ENCODE data around the gene C1orf174.

C1orf174 gene

GRCh38 chr1:3898475-3898735, 1.7 kb downstream of the C1orf174 start:
- no peak overlapping the region for H2BK5ac ChIP-seq (ENCODE audit: low read depth, low read length, poor library complexity)
- H3K79me1 ChIP-seq (ENCODE audit: low read length), result peaks cover 16% of the 10 kb centered on the region
- no peak overlapping the region for H2BK12ac ChIP-seq (ENCODE audit: low read length)
- no peak overlapping the region for H3K9ac ChIP-seq (ENCODE audit: low read length)
- no peak overlapping the region for H3K27ac ChIP-seq (ENCODE audit: low read depth, low read length)
- peak overlapping the region; percentile 61 for H3K4ac ChIP-seq (ENCODE audit: low read depth, low read length)
- H2AFZ ChIP-seq (ENCODE audit: insufficient read depth, low read length, poor library complexity), result no peak overlapping the region
- H3K36me3 ChIP-seq (ENCODE audit: control insufficient read depth in 1 of 2, insufficient read depth in 2 of 2, low read length in 2 of 2), result peaks cover 11 to 12% of the 10 kb centered on the region in 2 experiments
- H3K23ac ChIP-seq (ENCODE audit: low read length), result no peak overlapping the region
- no peak overlapping the region for H3K4me2 ChIP-seq (ENCODE audit: low read length)
- no peak overlapping the region for H3K4me3 ChIP-seq (ENCODE audit: low read depth, low read length)
- H3K27me3 ChIP-seq (ENCODE audit: insufficient read depth, low read length), result no peaks in the 10 kb centered on the region
- no peak overlapping the region for H4K12ac ChIP-seq (ENCODE audit: low read depth, low read length)
- H3K4me1 ChIP-seq (ENCODE audit: control insufficient read depth in 1 of 2, insufficient read depth in 2 of 2, low read length in 2 of 2), result peaks cover 10 to 15% of the 10 kb centered on the region in 2 experiments
- H3K79me2 ChIP-seq (ENCODE audit: control insufficient read depth, insufficient read depth, low read length, poor library complexity), result peaks cover 17% of the 10 kb centered on the region
- H4K91ac ChIP-seq (ENCODE audit: low read depth, low read length), result no peak overlapping the region
- H2BK120ac ChIP-seq (ENCODE audit: insufficient read depth, low read length, poor library complexity), result no peak overlapping the region
- H2AK5ac ChIP-seq (ENCODE audit: low read length), result no peak overlapping the region
- H3K14ac ChIP-seq (ENCODE audit: low read length), result no peak overlapping the region
- no peak for DNase-seq
- H3K18ac ChIP-seq (ENCODE audit: low read length), result no peak overlapping the region
- no peak overlapping the region for H4K8ac ChIP-seq (ENCODE audit: low read depth, low read length)
- no peaks in the 10 kb centered on the region for H3K9me3 ChIP-seq (ENCODE audit: insufficient read depth, low read depth, low read length)

- H3K79me1 ChIP-seq (ENCODE audit: low read length), result peaks cover 16% of the 10 kb centered on the region
- DNase-seq, result peak; percentile 36 to 65
- H2BK12ac ChIP-seq (ENCODE audit: low read length), result no peak overlapping the region
- H3K36me3 ChIP-seq (ENCODE audit: control insufficient read depth in 1 of 2, insufficient read depth in 2 of 2, low read length in 2 of 2), result peaks cover 16 to 18% of the 10 kb centered on the region in 2 experiments
- H3K79me2 ChIP-seq (ENCODE audit: control insufficient read depth, insufficient read depth, low read length, poor library complexity), result peaks cover 17% of the 10 kb centered on the region
- no peak overlapping the region for H3K4me2 ChIP-seq (ENCODE audit: low read length)
- WGBS (ENCODE audit: extremely low coverage, insufficient coverage, insufficient read length), result no CpG with 5 or more reads among the region's 7 CpGs
- no peaks in the 10 kb centered on the region for H3K9me3 ChIP-seq (ENCODE audit: insufficient read depth, low read depth, low read length)
- H3K23ac ChIP-seq (ENCODE audit: low read length), result no peak overlapping the region
- no peaks in the 10 kb centered on the region for H3K27me3 ChIP-seq (ENCODE audit: insufficient read depth, low read length)
- H4K91ac ChIP-seq (ENCODE audit: low read depth, low read length), result no peak overlapping the region
- H2AK5ac ChIP-seq (ENCODE audit: low read length), result no peak overlapping the region
- no peak overlapping the region for H3K14ac ChIP-seq (ENCODE audit: low read length)
- no peak overlapping the region for H2AFZ ChIP-seq (ENCODE audit: insufficient read depth, low read length, poor library complexity)
- no peak overlapping the region for H3K18ac ChIP-seq (ENCODE audit: low read length)
- no peak overlapping the region for H3K9ac ChIP-seq (ENCODE audit: low read length)
- H3K4ac ChIP-seq (ENCODE audit: low read depth, low read length), result peak overlapping the region; percentile 61
- H3K4me3 ChIP-seq (ENCODE audit: low read depth, low read length), result no peak overlapping the region
- no peak overlapping the region for H4K12ac ChIP-seq (ENCODE audit: low read depth, low read length)
- H2BK120ac ChIP-seq (ENCODE audit: insufficient read depth, low read length, poor library complexity), result no peak overlapping the region
- no peak overlapping the region for H2BK5ac ChIP-seq (ENCODE audit: low read depth, low read length, poor library complexity)
- H4K8ac ChIP-seq (ENCODE audit: low read depth, low read length), result no peak overlapping the region
- peaks cover 10 to 15% of the 10 kb centered on the region in 2 experiments for H3K4me1 ChIP-seq (ENCODE audit: control insufficient read depth in 1 of 2, insufficient read depth in 2 of 2, low read length in 2 of 2)
- H3K27ac ChIP-seq (ENCODE audit: low read depth, low read length), result no peak overlapping the region
These were observed 3.6 kb downstream of the C1orf174 start for GRCh38 chr1:3896396-3897000.

GRCh38 chr1:3895951-3896325, 4.1 kb downstream of the C1orf174 start:
- Histone ChIP-seq H3K23ac (ENCODE audit: low read length) (no peak overlapping the region), H3K27ac (ENCODE audit: low read depth, low read length) (no peak overlapping the region), H3K4me2 (ENCODE audit: low read length) (no peak overlapping the region), H3K79me2 (ENCODE audit: control insufficient read depth, insufficient read depth, low read length, poor library complexity) (peaks cover 16% of the 10 kb centered on the region), H3K18ac (ENCODE audit: low read length) (peak overlapping the region; percentile 11), H3K4ac (ENCODE audit: low read depth, low read length) (peak overlapping the region; percentile 61), H4K91ac (ENCODE audit: low read depth, low read length) (no peak overlapping the region), H2AK5ac (ENCODE audit: low read length) (no peak overlapping the region), H2BK120ac (ENCODE audit: insufficient read depth, low read length, poor library complexity) (no peak overlapping the region), H4K8ac (ENCODE audit: low read depth, low read length) (no peak overlapping the region), H3K4me1 (ENCODE audit: control insufficient read depth in 1 of 2, insufficient read depth in 2 of 2, low read length in 2 of 2) (peaks cover 10 to 15% of the 10 kb centered on the region in 2 experiments), H3K4me3 (ENCODE audit: low read depth, low read length) (no peak overlapping the region), H3K9ac (ENCODE audit: low read length) (no peak overlapping the region), H4K12ac (ENCODE audit: low read depth, low read length) (no peak overlapping the region), H3K36me3 (ENCODE audit: control insufficient read depth in 1 of 2, insufficient read depth in 2 of 2, low read length in 2 of 2) (peaks cover 18 to 23% of the 10 kb centered on the region in 2 experiments), H2AFZ (ENCODE audit: insufficient read depth, low read length, poor library complexity) (no peak overlapping the region), H3K9me3 (ENCODE audit: insufficient read depth, low read depth, low read length) (no peaks in the 10 kb centered on the region), H3K27me3 (ENCODE audit: insufficient read depth, low read length) (no peaks in the 10 kb centered on the region), H2BK5ac (ENCODE audit: low read depth, low read length, poor library complexity) (no peak overlapping the region), H3K79me1 (ENCODE audit: low read length) (peaks cover 14% of the 10 kb centered on the region), H3K14ac (ENCODE audit: low read length) (no peak overlapping the region), H2BK12ac (ENCODE audit: low read length) (no peak overlapping the region)
- DNase-seq, result no peak
- no CpG with 5 or more reads among the region's 4 CpGs for WGBS (ENCODE audit: extremely low coverage, insufficient coverage, insufficient read length)

DNA sequence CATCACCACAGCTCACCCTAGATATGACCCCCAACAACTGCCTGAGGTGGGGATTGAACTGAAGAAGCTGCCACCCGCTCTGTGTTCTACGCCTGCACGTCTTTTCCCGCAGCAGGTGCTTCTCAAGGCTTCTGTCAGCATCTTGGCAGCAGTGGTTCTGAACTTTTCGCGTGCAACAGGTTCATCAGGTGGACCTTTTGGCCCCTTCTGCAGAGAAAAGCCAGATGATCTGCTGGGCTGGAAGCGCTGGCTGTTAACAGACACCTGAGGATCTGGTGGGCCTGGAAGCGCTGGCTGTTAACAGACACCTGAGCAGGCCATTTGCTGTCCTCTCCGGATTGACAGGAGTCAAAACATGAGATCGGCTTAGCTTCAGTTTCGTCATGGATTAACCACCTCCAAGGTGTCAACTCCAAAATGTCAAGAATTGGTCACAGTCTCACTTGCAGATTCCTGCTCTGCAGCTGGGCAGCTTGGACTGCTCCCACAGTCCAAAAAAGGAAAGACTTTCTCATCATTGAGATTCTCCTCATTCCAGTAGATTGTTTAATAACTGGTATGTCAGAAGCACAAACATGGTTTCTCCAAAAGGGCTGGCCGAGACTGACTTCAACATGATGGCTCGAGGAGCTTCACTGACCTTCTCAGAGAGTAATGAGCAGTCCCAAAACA, 4.7 kb downstream of the C1orf174 start:
- Histone ChIP-seq H4K91ac (ENCODE audit: low read depth, low read length) (no peak overlapping the region), H2BK120ac (ENCODE audit: insufficient read depth, low read length, poor library complexity) (no peak overlapping the region), H3K36me3 (ENCODE audit: control insufficient read depth in 1 of 2, insufficient read depth in 2 of 2, low read length in 2 of 2) (peaks cover 22 to 28% of the 10 kb centered on the region in 2 experiments), H2AFZ (ENCODE audit: insufficient read depth, low read length, poor library complexity) (no peak overlapping the region), H3K4me2 (ENCODE audit: low read length) (no peak overlapping the region), H2BK5ac (ENCODE audit: low read depth, low read length, poor library complexity) (no peak overlapping the region), H2AK5ac (ENCODE audit: low read length) (no peak overlapping the region), H3K18ac (ENCODE audit: low read length) (no peak overlapping the region), H3K14ac (ENCODE audit: low read length) (no peak overlapping the region), H3K9me3 (ENCODE audit: insufficient read depth, low read depth, low read length) (no peaks in the 10 kb centered on the region), H2BK12ac (ENCODE audit: low read length) (no peak overlapping the region), H3K4me1 (ENCODE audit: control insufficient read depth in 1 of 2, insufficient read depth in 2 of 2, low read length in 2 of 2) (peaks cover 10 to 15% of the 10 kb centered on the region in 2 experiments), H3K4ac (ENCODE audit: low read depth, low read length) (peak overlapping the region; percentile 38), H4K8ac (ENCODE audit: low read depth, low read length) (no peak overlapping the region), H3K9ac (ENCODE audit: low read length) (no peak overlapping the region), H3K79me2 (ENCODE audit: control insufficient read depth, insufficient read depth, low read length, poor library complexity) (peaks cover 15% of the 10 kb centered on the region), H3K23ac (ENCODE audit: low read length) (no peak overlapping the region), H3K27me3 (ENCODE audit: insufficient read depth, low read length) (no peaks in the 10 kb centered on the region), H4K12ac (ENCODE audit: low read depth, low read length) (no peak overlapping the region), H3K27ac (ENCODE audit: low read depth, low read length) (no peak overlapping the region), H3K4me3 (ENCODE audit: low read depth, low read length) (no peak overlapping the region), H3K79me1 (ENCODE audit: low read length) (peaks cover 10% of the 10 kb centered on the region)
- peak; percentile 9 to 78 for DNase-seq
- no CpG with 5 or more reads among the region's 13 CpGs for WGBS (ENCODE audit: extremely low coverage, insufficient coverage, insufficient read length)
